ENCODE results near the gene ST7.

DNA sequence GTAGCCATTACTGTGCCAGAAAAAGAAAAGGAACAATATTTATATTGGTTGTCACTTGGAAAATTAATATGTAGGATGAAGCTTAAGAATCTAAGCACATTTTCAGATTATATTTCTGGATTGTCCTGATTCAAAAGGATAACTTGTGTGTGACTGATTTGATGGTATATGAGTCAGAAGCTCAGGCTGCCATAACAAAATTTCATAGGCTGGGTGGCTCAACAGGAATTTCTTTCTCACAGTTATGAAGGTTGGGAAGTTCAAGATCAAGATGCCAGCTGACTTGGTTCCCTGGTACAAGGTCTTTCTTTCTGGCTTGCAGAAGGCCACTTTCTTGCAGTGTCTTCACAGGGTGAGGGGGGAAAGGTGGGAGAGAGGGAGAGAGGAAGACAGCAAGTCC, 108.5 kb downstream of the ST7 start:
- TF ChIP-seq GATA2 (IDR thresholded peaks at IDR 0.05; ENCODE audit: low read depth, low read length) (no peak), GATA3 (IDR thresholded peaks at IDR 0.05; ENCODE audit: low read depth, low read length) (no peak)

Data from SH-SY5Y (cell line).